Stimulated activated CD4-positive, alpha-beta T cell treated with anti-CD3 and anti-CD28 coated beads, TNF-alpha, amount 100 ng/mL, for 1 hour (primary cell): ENCODE measurements around the gene BCL7A.
"Not testable (repeated sequence)": the region's sequence is repeated elsewhere in the genome, so short reads cannot be mapped to it uniquely, and the experiment has no call there.

ENCODE experiments used
- DNase-seq, 3 donors: peaks; one replicate each; pipeline ENCODE4 v3.0.0-alpha.2; 2020; ENCODE audit warnings: low read depth in 3 of 3, low spot score in 1 of 3

Gene BCL7A

DNA sequence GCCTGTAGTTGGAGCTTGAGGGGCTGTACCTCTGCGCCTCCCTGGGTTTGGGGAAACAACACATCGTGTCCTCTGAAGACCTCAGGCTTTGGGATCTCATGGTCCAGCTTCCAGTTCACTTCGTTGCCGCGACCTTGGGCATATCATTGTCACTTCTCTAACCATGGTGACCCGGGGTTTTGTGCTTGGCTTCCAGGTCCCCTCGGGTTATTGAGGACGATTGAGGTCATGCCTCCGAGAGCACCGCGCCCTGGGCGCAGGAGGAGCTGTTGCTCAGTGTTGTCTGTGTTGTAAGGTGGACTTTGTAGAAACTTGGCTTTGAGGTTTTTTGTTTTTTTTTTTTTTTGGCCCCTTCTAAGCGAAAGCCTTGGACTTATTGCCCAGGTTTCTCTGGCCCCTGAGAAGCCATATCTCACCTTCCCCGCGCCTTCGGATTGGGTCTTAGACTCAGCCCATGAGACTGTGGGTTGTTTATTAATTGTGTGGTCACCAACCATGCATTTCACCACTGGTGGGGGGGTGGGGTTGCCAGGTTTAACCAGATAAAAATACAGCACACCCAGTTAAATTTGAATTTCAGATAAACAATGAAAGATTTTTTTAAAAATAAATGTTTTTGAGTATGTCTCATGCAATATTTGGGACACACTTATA, 2.6 kb downstream of the BCL7A start:
- no peak for DNase-seq

DNA sequence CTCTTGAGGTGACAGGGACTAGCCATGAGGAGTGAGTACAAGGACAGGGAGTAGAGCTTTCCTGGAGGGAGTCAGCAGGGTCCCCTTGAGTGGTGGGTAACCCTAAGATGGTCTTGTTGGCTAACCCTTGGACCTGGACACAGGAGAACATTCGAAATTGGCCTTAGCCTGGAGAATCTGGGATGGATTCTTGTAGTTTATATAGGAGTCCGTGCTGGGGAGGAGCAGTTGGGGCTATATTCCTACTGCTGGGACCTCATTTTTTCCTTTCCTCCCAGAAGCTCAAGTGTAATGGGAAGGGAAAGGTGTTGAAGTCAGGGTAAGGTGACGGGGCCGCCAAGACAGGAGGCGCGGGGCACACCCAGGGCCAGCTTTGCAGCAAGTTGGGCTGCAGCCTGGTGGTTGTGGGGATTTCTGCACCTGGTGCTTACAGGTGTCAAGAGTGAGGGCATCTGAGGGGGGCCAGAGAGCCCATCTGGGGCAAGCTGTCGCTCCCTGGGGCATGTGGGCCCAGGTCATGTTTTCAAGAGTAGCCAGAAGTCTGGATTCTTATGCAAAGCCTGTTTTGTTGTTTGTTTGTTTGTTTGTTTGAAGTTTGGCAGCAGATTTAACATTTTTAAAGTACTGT, 5.1 kb downstream of the BCL7A start:
- no peak for DNase-seq

DNA sequence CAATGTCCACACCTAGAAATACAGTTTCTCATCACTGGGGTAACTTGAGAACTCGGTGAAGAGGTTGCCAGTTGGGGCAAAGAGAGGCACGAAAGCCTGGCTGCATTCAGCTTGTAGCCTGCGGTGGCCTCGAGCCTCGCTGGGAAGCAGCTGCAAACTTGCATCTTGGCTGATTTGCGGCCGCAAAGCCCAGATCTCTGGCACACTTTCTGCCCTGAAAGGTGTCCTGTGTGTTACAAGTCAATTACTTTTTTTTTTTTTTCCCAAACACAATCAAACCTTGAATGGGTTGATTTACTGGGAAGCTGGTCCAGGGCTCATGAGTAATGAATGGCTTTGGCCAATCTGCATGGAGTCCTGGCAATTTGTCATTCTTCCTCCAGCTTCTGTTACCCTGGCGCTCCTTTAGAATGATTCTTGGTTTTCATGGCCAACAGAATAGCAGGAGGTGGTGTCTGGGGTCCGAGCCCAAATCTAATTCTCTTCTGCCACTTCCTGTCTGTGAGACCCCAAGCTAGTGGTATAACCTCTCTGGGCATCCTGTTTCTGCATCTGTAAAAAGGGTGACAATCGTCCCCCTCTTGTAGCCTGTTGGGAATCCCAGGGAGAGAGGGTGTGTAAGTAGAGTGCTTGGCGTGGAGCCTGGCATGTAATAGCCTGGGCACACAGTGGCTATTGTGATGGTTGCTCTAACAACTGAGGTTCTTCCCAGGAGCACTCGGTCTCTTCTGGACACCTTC, 6.7 kb downstream of the BCL7A start:
- no peak for DNase-seq

DNA sequence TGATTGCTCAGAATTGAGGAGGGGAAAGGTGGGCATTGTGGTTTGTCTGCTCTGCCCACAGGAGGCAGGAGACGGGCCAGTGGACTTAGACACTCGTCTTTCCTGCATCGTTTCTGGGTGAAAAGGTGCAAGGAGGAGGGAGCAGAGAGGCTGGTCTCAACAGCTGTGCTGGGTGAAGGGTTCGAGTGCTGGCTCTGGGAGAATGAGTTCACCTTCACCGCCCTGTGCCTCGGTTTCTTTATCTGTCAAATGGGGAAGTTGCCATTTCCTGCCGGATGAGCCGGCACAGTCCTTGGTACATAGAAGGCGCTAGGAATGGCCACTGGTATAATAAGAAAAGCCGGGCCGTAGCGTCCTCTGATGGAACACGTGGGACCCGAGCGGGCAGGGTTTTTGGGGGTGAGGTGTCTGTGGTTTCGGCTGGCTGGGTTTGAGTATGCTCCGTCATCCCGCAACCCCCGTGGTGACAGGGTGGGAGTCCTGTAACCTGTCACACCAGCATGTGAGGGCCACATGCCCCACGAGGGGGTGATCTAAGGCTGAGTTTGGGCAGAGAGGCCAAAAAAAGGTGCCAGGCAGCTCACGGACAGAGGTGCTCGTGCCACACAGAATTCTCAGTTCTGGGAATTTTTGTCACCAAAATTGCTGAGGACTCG, 7.3 kb downstream of the BCL7A start:
- no peak for DNase-seq

DNA sequence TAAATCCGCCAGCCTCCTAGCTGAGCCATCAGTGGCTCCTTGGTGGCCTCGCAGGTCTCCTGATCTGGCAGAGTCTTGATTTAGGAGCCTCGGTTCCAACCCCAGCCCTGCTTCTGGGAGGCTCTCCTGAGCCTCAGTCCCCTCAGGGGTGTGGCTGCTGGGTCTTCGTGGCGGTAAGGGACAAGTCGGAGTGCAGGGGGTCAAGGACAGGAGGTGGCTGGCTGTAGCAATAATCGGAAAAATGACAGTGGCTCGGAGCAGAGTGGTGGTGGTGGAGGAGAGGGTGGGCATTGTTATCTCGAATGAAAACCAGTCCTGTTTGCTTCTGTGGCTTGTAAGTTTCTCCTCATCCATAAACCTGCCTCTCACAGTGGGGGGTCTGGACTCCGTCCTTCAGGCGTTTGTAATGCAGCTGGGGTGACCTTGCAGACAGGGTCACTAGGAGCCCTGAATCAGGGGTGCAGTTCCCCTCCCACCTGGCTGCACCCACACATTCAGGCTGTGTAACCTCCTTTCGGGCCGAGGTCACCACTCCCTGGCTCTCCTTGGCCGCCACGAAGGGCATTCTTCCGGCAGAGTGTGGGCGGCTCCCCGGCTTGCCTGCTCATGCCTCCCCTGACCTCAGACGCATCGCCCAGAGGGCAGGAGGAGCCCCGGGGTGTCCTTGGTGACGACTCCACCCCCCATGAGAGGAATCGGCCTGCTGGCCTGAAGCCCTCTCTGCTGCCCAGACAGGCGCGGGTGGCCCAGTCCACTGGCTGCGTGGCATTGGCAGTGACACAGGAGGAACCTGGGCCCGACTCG, 8.1 kb downstream of the BCL7A start:
- DNase-seq = no peak

DNA sequence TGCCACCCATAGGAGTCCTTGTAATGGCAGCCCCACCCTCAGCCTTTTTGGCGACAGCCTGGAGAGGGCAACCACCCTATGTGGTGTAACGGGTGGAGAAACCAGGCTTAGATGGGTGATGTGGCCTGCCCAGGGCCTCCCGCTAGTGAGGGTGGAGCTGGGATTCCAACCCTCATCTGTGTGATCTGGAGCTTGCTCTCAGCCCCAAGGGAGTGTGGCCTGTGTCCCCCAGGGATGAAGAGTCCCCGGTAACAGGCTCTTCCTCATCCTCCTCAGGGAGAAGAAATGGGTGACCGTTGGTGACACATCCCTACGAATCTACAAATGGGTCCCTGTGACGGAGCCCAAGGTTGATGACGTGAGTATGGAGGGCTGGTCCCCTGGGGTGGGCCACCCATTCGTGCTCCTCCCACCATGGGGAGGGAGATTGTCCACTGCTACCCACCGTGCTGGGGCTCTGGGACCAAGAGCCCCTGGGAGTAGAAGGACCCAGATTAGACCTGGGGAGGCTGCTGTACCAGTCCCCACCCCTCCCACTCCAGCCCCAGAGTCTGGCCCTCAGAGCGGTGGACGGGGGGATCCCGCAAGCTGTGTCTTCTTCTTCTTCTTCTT, 8.8 kb downstream of the BCL7A start:
- DNase-seq = no peak

DNA sequence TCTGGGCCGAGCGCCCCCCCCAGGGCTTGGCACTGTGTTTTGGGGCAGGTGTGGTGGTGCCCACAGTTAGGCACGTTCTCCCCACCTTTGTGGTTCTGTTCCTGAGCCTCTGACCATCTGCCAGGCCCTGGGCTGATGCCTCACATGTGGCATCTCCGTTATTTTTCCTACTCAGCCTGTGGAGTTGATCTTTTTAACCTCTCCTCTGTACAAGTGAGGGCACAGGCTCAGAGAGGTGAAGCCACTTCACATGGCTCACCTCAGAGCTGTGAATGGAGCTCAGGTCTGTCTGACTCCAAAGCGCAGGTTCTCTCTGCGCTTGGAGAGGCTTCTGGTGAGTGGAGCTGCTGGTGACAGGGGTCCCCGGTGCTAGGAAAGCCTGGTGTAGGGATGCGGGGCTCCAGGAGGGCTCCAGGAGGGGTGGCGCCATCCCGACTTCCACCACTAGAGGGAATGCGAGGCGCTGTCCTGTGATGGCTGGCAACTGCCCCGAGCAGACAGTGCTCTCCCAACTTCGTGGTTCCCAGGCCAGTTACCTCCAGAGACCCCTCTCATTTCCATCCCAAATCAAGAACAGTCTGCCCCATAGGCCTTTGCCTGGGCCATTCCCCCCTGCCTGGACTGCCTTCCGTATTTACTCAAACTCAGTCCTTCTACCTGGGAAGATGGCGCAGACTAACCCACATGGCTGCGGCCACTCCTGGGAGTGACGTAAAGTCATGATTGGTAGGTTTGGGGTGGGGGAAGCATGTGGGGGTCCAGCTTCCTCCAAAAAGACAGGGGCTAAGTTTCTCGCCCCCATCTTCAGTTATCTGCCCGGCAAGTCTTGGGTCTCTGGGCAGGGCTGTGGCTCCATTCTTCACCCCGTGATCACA, 9.9 kb downstream of the BCL7A start:
- DNase-seq = peak in 1 of 3 donors; percentile 53

DNA sequence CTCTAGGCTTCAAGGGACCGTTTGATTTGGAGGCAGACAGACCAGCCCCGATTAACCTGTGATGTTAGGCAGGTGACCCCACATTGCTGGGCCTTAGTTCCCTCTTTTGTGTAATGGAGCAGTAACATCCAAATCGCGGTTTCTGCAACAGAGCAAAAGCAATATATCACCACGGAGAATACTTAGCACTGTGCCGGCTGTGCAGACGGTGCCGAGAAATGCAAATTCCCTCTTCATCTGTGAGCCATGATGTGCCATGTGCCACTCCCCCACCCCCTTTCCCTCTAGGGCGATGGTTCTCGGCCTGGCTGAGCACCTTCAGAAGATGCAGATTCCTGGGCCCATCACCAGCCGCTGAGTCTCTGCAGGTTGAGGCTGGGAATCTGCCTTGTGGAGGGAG, 10.9 kb downstream of the BCL7A start:
- no peak for DNase-seq

DNA sequence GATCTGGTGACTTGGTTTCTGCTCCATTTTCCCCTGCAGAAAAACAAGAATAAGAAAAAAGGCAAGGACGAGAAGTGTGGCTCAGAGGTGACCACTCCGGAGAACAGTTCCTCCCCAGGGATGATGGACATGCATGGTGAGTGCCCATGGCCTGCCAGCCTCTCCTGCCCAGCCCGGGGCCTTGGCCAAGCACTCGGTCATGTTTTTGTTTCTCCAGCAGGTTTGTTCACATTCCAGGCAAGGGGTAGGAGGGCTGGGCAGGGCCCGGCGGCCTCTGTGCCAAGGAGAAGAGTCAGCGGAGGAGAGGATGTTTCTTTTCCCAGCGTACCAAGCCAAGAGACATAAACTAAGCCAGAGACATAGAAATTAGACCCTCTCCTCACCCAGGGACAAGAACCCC, 13.6 kb downstream of the BCL7A start:
- no peak for DNase-seq

DNA sequence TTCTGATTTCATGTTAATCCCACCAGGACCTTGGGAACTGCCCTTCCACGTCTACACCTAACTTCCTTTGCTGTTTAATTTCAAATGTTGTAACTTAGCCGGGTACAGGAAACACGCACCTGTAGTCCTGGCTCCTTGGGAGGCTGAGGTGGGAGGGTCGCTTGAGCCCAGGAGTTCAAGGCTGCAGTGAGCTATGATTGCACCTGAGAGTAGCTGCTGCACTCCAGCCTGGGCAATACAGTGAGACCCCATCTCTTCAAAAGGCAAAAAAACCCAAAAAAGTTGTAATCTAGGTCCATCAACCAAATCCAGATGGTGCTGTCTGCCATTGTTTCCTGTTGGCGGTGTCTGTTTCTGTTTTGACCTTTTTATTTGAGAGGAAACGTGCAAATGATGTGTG, 14.5 kb downstream of the BCL7A start:
- no peak for DNase-seq

DNA sequence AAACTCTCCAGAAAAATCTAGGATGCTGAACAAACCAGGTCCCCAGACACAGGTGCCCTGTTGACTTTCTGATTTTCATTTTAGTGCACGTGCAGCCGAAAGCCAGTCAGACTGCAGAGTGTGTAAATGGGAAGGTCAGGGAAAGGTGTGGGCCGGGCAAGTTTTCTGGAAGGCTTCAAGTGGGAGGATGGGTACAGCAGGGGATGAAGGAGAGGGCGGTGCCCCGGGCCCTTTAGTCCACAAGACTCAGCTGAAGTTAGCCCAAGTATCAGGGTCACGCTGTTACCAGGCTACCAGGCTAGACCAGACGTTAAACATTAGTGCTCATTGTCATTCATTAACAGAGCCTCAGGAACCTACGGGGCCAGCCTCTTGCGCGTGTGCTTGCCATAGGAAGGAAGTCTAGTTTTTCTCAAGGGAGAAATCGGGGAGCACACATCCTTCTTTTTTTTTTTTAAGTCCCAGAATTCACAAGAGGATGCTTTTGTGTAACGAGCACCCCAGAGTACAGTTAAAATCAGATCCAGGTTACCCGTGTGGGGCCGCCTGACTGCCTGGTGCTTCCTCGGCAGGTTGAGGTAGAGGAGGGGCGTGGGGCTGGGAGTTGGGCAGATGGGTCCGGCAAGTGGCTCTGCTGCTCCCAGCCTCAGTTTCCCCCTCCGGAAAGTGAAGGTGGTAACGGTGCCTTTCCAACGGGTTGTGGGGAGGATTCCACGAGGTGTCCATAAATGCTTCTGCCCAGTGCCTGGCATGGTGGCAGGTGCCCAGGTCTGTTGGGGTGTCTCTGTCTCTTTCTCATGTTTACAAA, 19.1 kb downstream of the BCL7A start:
- DNase-seq = no peak

DNA sequence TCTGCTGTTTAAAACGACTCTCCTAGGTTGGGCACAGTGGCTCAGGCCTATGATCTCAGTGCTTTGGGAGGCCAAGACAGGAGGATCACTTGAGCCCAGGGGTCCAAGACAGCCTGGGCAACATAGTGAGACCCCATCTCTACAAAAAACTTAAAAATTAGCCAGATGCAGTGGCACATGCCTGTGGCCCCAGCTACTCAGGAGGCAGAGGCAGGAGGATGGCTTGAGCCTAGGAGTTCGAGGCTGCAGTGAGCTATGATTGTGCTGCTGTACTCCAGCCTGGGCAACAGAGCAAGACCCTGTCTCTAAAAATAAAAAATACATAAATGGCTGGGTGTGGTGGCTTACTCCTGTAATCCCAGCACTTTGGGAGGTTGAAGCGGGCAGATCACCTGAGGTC, 19.8 kb downstream of the BCL7A start:
- DNase-seq = not testable (repeated sequence)

DNA sequence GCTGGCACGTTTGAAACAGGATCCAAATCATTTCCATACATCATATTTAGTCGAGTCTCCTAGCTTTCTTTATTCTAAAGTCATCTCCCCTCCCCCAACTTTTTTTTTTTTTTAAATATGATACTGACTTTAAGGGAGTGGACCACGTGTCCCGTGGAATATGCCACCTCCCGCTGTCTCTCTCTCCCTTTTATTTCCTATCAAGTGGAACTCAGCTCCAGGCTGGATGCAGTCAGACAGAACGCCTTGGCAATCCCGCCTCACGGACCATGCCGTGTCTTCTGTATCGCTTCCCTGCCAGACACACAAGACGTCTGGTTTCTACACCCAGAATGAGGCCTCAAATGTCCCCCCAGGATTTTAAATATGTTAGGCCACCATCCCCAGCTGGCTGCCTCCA, 21.2 kb downstream of the BCL7A start:
- no peak for DNase-seq

DNA sequence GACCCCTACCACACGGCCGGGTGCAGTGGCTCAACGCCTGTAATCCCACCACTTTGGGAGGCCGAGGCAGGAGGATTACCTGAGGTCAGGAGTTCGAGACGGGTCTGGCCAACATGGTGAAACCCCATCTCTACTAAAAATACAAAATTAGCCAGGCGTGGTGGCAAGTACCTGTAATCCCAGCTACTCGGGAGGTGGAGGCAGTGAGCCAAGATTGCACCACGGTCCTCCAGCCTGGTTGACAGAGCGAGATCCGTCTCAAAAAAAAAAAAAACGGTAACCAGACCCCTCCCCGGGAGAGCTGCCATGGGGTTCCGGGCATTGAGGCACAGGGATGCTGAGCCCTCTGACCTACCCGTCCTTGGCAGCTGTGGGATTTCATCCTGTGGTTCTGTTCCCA, 21.8 kb downstream of the BCL7A start:
- no peak for DNase-seq

DNA sequence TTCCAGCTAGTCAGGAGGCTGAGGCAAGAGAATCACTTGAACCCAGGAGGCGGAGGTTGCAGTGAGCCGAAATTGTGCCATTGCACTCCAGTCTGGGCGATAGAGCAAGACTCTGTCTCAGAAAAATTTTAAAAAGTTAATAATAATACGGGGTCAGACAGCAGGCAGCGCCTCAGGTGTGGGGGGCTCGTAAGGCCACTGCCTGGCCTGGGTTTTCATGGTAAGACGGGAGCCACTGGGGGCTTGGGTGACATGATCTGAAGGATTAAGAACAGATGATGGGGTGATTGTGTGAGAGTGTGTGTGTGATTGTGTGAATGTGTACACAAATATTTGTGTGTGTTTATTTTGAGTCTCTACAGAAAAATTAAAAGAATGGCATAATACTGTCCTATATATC, 23.6 kb downstream of the BCL7A start:
- DNase-seq = no peak

DNA sequence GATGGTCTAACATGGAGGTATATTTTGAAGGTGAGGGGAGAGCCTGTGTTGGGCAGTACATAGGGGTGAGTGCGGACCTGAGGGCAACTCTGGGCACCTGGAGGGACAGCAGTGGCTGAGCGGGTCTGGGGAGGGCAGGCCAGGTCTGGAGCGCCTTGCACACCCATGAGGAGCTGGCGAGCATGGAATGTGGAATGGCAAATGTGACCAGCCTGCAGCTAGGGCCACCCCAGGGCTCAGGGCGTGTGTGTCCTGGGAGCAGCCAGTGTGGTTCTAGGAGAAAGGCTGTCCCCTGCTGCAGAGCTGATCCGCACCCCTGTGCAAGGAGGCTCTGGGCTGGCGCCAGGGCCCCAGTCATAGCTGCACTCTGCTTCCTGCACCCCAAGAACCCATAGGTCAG, 24.5 kb downstream of the BCL7A start:
- no peak for DNase-seq

DNA sequence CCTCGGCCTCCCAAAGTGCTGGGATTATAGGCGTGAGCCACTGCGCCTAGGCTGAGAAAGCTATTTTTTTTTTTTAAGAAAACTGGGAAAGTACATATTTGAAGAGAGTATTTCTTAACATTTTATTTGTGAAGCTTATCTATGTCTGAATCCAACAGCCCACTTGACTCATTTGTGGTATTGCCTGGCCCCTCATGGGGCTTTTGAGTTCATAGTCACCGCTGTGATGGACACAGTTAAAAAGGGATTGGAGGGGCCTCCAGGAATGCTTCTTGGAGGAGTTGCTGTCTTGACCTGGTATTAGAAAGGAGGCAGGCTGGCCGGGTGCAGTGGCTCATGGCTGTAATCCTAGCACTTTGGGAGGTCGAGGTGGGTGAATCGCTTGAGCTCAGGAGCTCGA, 26.5 kb downstream of the BCL7A start:
- DNase-seq = no peak

DNA sequence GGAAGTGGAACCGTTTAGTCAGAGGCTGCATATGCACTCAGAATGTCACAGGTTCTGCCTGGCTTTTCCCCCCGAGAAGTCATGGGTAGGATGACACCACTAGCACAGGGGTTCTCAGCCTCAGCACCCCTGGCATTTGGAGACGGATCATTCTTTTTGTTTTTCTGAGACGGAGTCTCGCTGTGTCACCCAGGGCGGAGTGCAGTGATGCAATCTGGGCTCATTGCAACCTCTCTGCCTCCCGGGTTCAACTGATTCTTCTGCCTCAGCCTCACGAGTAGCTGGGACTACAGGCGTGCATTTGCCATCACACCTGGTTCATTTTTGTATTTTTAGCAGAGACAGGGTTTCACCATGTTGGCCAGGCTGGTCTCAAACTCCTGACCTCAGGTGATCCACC, 28.1 kb downstream of the BCL7A start:
- DNase-seq = no peak

DNA sequence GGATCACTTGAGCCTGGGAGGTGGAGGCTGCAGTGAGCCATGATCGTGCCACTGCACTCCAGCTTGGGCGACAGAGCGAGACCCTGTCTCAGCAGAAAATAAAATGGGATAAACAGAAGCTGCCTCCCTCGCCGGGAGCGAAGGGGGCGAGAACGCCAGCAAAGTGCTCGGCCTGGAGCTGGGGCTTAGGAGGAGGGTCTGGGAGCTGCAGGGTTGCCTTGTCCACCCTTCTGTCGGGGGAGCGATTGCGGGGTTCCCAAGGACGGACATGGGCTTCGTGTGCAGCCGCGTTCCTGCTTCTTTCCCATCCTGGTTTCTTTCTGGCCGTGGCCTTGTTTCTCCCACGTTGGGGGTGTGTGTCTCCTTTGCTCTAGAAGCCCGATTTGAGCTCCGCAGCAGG, 29.0 kb downstream of the BCL7A start:
- no peak for DNase-seq
